SU-DHL-6 (cell line): ENCODE measurements around the gene SEPTIN10.

Experiments used
- EZH2phosphoT487 ChIP-seq: fragments of 200-600 bp; sonication (generic), shearing (Covaris generic); conservative IDR thresholded peaks from 2 replicates; pipeline ENCODE4 v1.6.1; 2018; ENCODE audit warnings: mild to moderate bottlenecking, antibody characterized with exemption, low read length, moderate library complexity, mixed read lengths
- TF ChIP-seq, protein P1 (sequence below): fragments of 200-600 bp; sonication (generic); IDR thresholded peaks from one replicate; pipeline ENCODE4 v1.5.1; 2017; ENCODE audit warnings: antibody characterized with exemption, mild to moderate bottlenecking, low read length, moderate library complexity; ENCODE audit not compliant: insufficient read depth, poor library complexity, severe bottlenecking

DNA sequence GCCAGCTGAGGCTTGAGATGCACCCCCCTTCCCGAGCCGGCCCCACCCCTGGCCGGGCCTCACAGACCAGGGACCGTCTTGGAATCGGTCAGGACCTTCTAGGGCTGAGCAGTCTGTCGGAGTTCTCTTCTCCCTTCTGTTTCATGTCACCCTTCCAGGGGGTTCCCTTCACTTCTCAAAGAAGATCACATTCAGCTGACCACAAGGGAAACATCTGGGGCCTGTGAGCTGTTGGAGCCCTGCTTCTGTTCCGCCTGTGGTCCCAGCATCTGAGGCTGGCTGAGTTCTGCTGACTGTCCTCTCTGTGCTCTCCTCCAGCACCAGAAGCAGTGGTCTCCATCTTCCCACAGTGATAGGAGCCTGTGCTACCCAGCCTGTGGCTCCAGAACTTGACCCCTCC is 106.5 kb downstream of the SEPTIN10 start:
- TF ChIP-seq, protein P1, sequence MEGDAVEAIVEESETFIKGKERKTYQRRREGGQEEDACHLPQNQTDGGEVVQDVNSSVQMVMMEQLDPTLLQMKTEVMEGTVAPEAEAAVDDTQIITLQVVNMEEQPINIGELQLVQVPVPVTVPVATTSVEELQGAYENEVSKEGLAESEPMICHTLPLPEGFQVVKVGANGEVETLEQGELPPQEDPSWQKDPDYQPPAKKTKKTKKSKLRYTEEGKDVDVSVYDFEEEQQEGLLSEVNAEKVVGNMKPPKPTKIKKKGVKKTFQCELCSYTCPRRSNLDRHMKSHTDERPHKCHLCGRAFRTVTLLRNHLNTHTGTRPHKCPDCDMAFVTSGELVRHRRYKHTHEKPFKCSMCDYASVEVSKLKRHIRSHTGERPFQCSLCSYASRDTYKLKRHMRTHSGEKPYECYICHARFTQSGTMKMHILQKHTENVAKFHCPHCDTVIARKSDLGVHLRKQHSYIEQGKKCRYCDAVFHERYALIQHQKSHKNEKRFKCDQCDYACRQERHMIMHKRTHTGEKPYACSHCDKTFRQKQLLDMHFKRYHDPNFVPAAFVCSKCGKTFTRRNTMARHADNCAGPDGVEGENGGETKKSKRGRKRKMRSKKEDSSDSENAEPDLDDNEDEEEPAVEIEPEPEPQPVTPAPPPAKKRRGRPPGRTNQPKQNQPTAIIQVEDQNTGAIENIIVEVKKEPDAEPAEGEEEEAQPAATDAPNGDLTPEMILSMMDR = no peak
- no peak for TF ChIP-seq EZH2phosphoT487
